Astrocyte of the cerebellum (primary cell): ENCODE results near the gene CMKLR1.

Experiments
- DNase-seq: peaks from one replicate; pipeline ENCODE4 v3.0.0-alpha.2; 2011; ENCODE audit warnings: low read depth
- H3K4me3 ChIP-seq: 2 replicates; pipeline ENCODE4 v1.5.1; 2011; ENCODE audit warnings: mild to moderate bottlenecking, low read depth, low read length, moderate library complexity
- in situ Hi-C: cut with HindIII; loops from 2 replicates; pipeline ENCODE4 v1.10.0; 2017; ENCODE audit warnings: low sequenced_read_pairs
- TF ChIP-seq, protein P1 (sequence below): IDR thresholded peaks from 2 replicates; pipeline ENCODE4 v1.5.1; 2012; ENCODE audit warnings: low read length, low read depth, moderate library complexity, mild to moderate bottlenecking; ENCODE audit errors: missing control alignments

The CMKLR1 gene

GRCh38 chr12:108254517-108255251, 84.4 kb downstream of the CMKLR1 start:
- in situ Hi-C loops = no loop called here
- TF ChIP-seq, protein P1, sequence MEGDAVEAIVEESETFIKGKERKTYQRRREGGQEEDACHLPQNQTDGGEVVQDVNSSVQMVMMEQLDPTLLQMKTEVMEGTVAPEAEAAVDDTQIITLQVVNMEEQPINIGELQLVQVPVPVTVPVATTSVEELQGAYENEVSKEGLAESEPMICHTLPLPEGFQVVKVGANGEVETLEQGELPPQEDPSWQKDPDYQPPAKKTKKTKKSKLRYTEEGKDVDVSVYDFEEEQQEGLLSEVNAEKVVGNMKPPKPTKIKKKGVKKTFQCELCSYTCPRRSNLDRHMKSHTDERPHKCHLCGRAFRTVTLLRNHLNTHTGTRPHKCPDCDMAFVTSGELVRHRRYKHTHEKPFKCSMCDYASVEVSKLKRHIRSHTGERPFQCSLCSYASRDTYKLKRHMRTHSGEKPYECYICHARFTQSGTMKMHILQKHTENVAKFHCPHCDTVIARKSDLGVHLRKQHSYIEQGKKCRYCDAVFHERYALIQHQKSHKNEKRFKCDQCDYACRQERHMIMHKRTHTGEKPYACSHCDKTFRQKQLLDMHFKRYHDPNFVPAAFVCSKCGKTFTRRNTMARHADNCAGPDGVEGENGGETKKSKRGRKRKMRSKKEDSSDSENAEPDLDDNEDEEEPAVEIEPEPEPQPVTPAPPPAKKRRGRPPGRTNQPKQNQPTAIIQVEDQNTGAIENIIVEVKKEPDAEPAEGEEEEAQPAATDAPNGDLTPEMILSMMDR = no peak
- no peak for DNase-seq
- no peak overlapping the region for H3K4me3 ChIP-seq

DNA sequence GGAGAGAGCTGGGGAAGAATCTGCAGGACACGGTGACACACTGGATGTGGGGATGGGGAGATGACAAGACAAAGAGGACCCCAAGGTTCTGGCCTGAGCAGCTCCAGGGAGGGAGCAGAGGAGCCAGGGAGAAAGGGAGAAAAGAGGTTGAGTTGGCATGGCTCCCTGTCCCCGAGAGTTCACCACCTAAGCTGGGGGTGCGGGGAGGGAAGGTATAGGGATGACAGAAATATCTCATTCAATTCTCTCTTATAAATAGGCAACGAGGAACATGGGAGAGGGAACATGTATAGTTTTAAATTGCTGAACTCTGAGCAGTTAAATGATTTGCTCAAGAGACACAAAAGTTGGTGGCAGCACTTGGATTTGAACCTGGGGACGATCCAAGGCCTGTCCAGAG, 85.1 kb downstream of the CMKLR1 start:
- TF ChIP-seq, protein P1 = no peak
- H3K4me3 ChIP-seq = no peak overlapping the region
- no peak for DNase-seq
- in situ Hi-C loops = no loop called here

GRCh38 chr12:108253540-108253939, 85.6 kb downstream of the CMKLR1 start:
- no peak overlapping the region for H3K4me3 ChIP-seq
- DNase-seq = no peak
- TF ChIP-seq, protein P1 = no peak
- in situ Hi-C loops = no loop called here

DNA sequence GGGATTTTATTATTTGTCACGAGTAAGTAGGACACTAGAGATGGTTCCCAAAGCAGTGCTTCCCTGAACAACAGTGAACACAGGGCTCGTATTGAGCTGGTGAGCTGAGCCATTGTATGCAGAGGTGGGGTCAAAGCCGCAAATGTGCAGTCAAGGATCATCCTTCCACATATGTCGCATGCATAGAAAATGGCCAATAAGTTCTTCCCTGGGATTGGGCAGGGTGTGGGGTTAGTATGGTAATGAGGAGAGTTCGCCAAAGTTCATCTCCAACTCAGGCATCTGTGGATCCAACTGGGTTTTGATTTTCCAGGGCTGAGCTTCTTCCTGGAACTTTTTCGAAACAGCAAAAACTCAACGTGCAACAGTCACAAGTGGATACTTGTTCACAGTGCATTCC, 86.6 kb downstream of the CMKLR1 start:
- TF ChIP-seq, protein P1 = no peak
- DNase-seq = no peak
- in situ Hi-C loops = no loop called here
- H3K4me3 ChIP-seq = no peak overlapping the region

DNA sequence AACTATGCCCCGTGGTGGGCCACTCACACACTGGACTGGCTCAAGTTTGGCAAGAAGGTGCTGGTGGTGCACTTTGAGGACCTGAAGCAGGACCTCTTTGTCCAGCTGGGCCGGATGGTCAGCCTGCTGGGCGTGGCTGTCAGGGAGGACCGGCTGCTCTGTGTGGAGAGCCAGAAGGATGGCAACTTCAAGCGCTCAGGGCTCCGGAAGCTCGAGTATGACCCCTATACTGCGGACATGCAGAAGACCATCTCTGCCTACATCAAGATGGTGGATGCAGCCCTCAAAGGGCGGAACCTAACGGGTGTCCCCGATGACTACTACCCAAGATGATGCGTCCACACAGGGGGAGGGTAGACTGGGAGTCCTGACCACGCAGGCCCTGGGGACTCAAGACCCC, 91.1 kb downstream of the CMKLR1 start:
- TF ChIP-seq, protein P1 = no peak
- no peak overlapping the region for H3K4me3 ChIP-seq
- DNase-seq = no peak
- in situ Hi-C loops = no loop called here

- DNase-seq = no peak
- TF ChIP-seq, protein P1 = no peak
Measured at GRCh38 chr12:108247130-108247529, 92.0 kb downstream of the CMKLR1 start.

More at GRCh38 chr12:108247130-108247529, 92.0 kb downstream of the CMKLR1 start:
- no peak overlapping the region for H3K4me3 ChIP-seq
- in situ Hi-C loops = no loop called here
